ENCODE results near the gene PEPD.

DNA sequence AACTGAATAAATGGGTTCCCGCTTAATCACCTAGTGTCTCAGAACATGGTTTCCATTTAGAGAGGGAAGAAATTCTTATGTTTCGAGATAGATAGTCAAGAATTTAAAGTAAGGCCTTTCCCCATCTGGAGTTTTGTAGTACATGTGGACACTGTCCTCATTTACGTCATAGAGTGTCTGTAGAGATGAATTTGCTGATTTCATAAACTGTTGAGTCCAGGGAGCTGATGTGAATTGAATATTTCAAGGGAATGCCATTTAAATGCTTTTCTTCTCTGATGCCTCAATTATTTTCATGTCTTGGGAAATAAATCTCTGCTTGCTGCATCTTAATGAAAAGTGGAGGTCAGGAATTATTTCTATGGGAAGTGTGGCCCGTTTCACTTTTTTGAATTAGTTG lies 138.6 kb downstream of the PEPD start:
- TF ChIP-seq, protein P1, sequence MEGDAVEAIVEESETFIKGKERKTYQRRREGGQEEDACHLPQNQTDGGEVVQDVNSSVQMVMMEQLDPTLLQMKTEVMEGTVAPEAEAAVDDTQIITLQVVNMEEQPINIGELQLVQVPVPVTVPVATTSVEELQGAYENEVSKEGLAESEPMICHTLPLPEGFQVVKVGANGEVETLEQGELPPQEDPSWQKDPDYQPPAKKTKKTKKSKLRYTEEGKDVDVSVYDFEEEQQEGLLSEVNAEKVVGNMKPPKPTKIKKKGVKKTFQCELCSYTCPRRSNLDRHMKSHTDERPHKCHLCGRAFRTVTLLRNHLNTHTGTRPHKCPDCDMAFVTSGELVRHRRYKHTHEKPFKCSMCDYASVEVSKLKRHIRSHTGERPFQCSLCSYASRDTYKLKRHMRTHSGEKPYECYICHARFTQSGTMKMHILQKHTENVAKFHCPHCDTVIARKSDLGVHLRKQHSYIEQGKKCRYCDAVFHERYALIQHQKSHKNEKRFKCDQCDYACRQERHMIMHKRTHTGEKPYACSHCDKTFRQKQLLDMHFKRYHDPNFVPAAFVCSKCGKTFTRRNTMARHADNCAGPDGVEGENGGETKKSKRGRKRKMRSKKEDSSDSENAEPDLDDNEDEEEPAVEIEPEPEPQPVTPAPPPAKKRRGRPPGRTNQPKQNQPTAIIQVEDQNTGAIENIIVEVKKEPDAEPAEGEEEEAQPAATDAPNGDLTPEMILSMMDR (conservative IDR thresholded peaks at IDR 0.05 in 1 of 2, IDR thresholded peaks at IDR 0.05 in 1 of 2; ENCODE audit: extremely low read depth in 1 of 2, insufficient read depth in 1 of 2, low read depth in 1 of 2, low read length in 2 of 2), result no peak
- no peak for TF ChIP-seq EZH2 (IDR thresholded peaks at IDR 0.05; ENCODE audit: borderline replicate concordance, low read length)

Measured in mammary epithelial cell (primary cell).